ENCODE data around the gene MAPK14. TPM values are rescaled to one million over a fixed set of nuclear protein-coding genes. Genes with fewer than 3 reads are reported as not detected.

The MAPK14 gene
- total and polyA plus RNA-seq, 4 donors, result 16.9 to 82.7 (median 35.9) TPM

DNA sequence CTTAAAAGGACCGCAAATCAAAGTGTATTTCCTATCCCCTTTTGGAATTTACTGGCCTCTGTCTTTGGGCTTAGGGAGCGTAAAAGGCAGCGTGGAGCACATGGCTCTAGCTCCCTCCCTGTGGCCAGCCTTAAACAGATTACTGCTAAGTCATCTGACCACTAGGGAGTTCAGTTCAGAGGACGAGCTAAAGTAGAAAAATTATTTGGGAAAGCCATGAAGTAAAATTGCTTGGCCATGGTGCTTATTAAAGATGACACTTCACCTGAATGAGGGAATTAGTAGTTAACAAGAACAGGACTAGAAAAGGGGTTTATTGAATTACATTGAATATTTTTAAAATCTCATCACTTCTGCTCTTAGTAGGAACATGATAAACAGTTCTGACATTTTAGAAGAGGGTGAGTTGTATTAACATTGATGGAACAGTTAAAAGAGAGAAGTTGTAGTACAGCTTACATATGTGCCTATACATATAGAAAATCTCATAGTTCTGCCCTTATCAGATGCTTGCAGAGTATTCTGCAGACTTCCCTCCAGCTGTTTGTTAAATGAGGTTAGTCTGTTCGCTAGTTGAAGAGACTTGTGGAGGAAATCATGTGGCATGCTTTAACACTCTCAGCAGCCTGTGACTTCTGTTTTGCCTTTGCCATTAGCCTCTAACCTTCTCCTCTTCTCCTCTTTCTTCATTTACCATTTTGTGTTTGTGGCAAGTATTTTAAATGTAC, 71.5 kb downstream of the MAPK14 start:
- Histone ChIP-seq H3K4me1 (ENCODE audit: control insufficient read depth in 4 of 4, insufficient read depth in 4 of 4, low read length in 3 of 4) (peaks cover 3 to 25% (median 12%) of the 10 kb centered on the region in 4 donors), H3K9me3 (ENCODE audit: control insufficient read depth in 4 of 4, low read length in 3 of 4) (no peaks in the 10 kb centered on the region), H3K27me3 (ENCODE audit: control insufficient read depth in 4 of 4, insufficient read depth in 4 of 4, low read length in 3 of 4) (no peaks in the 10 kb centered on the region), H3K9ac (ENCODE audit: low read depth in 1 of 2, low read length in 2 of 2) (no peak overlapping the region), H3K4me3 (ENCODE audit: low read depth in 1 of 3, low read length in 3 of 3) (no peak overlapping the region), H3K36me3 (ENCODE audit: control insufficient read depth in 4 of 4, insufficient read depth in 3 of 4, low read depth in 1 of 4, low read length in 3 of 4) (peaks cover 0 to 19% (median 11%) of the 10 kb centered on the region in 4 donors), H3K27ac (ENCODE audit: low read depth in 1 of 2, low read length in 2 of 2) (no peak overlapping the region)
- 84% methylated on average over 5 of the region's 5 CpGs for WGBS
- no peak for DNase-seq (ENCODE audit: low spot score)
- TF ChIP-seq SP1 (IDR thresholded peaks at IDR 0.05) (no peak), RAD21 (IDR thresholded peaks at IDR 0.05) (no peak)
- TF ChIP-seq, protein P1, sequence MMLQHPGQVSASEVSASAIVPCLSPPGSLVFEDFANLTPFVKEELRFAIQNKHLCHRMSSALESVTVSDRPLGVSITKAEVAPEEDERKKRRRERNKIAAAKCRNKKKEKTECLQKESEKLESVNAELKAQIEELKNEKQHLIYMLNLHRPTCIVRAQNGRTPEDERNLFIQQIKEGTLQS (IDR thresholded peaks at IDR 0.05), result no peak

DNA sequence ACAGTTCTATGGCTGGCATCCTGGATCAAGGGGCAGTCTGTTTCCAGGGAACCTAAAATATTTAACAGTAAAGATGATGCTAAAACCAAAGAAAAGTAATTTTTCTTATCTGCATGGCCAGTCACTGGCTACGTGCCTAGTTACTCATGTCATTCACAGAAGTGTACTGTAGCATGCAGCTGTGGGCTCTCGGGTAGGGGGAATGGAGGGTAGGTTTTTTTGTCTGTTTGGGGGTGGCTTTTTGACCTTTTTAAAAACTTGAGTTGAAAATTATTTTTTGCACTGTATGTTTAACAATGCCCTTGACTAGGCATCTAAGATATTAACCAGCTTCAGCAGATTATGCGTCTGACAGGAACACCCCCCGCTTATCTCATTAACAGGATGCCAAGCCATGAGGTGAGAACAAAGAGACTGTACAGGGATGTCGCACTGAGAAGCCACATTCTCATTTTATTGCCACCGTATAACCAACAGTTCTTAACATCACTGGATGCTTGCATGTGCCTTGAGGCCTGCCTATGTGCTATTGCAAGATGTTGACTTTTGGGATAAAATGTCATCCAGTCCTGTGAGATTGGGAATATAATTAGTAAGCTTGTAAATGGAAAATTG, 72.4 kb downstream of the MAPK14 start:
- Histone ChIP-seq H3K27ac (ENCODE audit: low read depth in 1 of 2, low read length in 2 of 2) (no peak overlapping the region), H3K4me3 (ENCODE audit: low read depth in 1 of 3, low read length in 3 of 3) (no peak overlapping the region), H3K36me3 (ENCODE audit: control insufficient read depth in 4 of 4, insufficient read depth in 3 of 4, low read depth in 1 of 4, low read length in 3 of 4) (peaks cover 0 to 21% (median 16%) of the 10 kb centered on the region in 4 donors), H3K9ac (ENCODE audit: low read depth in 1 of 2, low read length in 2 of 2) (no peak overlapping the region), H3K27me3 (ENCODE audit: control insufficient read depth in 4 of 4, insufficient read depth in 4 of 4, low read length in 3 of 4) (no peaks in the 10 kb centered on the region), H3K9me3 (ENCODE audit: control insufficient read depth in 4 of 4, low read length in 3 of 4) (no peaks in the 10 kb centered on the region), H3K4me1 (ENCODE audit: control insufficient read depth in 4 of 4, insufficient read depth in 4 of 4, low read length in 3 of 4) (peaks cover 0 to 20% (median 12%) of the 10 kb centered on the region in 4 donors)
- TF ChIP-seq, protein P2, sequence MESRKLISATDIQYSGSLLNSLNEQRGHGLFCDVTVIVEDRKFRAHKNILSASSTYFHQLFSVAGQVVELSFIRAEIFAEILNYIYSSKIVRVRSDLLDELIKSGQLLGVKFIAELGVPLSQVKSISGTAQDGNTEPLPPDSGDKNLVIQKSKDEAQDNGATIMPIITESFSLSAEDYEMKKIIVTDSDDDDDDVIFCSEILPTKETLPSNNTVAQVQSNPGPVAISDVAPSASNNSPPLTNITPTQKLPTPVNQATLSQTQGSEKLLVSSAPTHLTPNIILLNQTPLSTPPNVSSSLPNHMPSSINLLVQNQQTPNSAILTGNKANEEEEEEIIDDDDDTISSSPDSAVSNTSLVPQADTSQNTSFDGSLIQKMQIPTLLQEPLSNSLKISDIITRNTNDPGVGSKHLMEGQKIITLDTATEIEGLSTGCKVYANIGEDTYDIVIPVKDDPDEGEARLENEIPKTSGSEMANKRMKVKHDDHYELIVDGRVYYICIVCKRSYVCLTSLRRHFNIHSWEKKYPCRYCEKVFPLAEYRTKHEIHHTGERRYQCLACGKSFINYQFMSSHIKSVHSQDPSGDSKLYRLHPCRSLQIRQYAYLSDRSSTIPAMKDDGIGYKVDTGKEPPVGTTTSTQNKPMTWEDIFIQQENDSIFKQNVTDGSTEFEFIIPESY (IDR thresholded peaks at IDR 0.05), result no peak
- TF ChIP-seq FOXA1 (IDR thresholded peaks at IDR 0.05) (no peak), RXRA (IDR thresholded peaks at IDR 0.05) (no peak), JUND (IDR thresholded peaks at IDR 0.05) (no peak), HNF4G (IDR thresholded peaks at IDR 0.05) (no peak), TAF1 (conservative IDR thresholded peaks at IDR 0.05) (no peak), HNF4A (conservative IDR thresholded peaks at IDR 0.05) (no peak)
- TF ChIP-seq, protein P3, sequence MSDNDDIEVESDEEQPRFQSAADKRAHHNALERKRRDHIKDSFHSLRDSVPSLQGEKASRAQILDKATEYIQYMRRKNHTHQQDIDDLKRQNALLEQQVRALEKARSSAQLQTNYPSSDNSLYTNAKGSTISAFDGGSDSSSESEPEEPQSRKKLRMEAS (IDR thresholded peaks at IDR 0.05), result no peak
- 71% methylated on average over 6 of the region's 6 CpGs for WGBS
- DNase-seq (ENCODE audit: low spot score), result no peak

DNA sequence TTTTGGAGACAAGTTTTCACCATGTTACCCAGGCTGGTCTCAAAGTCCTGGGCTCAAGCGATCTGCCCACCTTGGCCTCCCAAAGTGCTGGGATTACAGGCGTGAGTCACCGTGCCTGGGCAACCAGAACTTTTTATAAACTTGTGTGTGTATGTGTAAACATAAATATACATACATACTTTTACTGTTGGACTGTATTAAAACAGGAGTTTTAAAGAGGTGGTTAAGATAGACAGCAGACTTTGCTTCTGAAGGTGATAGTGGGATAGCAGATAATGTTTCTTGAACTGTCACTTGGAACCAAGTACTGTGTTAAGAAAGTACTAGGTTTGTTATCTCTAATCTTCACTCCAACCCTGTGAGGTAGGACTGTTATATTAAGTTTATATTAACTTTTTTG, 74.1 kb downstream of the MAPK14 start:
- H3K9ac ChIP-seq (ENCODE audit: low read depth in 1 of 2, low read length in 2 of 2), result no peak overlapping the region
- H3K9me3 ChIP-seq (ENCODE audit: control insufficient read depth in 4 of 4, low read length in 3 of 4), result no peaks in the 10 kb centered on the region
- H3K27me3 ChIP-seq (ENCODE audit: control insufficient read depth in 4 of 4, insufficient read depth in 4 of 4, low read length in 3 of 4), result no peaks in the 10 kb centered on the region
- DNase-seq (ENCODE audit: low spot score), result no peak
- H3K27ac ChIP-seq (ENCODE audit: low read depth in 1 of 2, low read length in 2 of 2), result no peak overlapping the region
- H3K4me3 ChIP-seq (ENCODE audit: low read depth in 1 of 3, low read length in 3 of 3), result no peak overlapping the region
- TF ChIP-seq TAF1 (conservative IDR thresholded peaks at IDR 0.05), result no peak
- no peak for TF ChIP-seq HNF4G (IDR thresholded peaks at IDR 0.05)
- TF ChIP-seq NR2F2 (IDR thresholded peaks at IDR 0.05), result no peak
- TF ChIP-seq FOXA1 (IDR thresholded peaks at IDR 0.05), result no peak
- no peak for TF ChIP-seq JUND (IDR thresholded peaks at IDR 0.05)
- TF ChIP-seq EGR1 (IDR thresholded peaks at IDR 0.05; ENCODE audit: low read depth in 2 of 2), result no peak
- TF ChIP-seq GABPA (IDR thresholded peaks at IDR 0.05 in 1 of 2, conservative IDR thresholded peaks at IDR 0.05 in 1 of 2), result no peak
- TF ChIP-seq, protein P3 (IDR thresholded peaks at IDR 0.05), result no peak
- no peak for TF ChIP-seq YY1 (IDR thresholded peaks at IDR 0.05)
- no peak for TF ChIP-seq RAD21 (IDR thresholded peaks at IDR 0.05)
- no peak for TF ChIP-seq HNF4A (conservative IDR thresholded peaks at IDR 0.05)
- TF ChIP-seq RXRA (IDR thresholded peaks at IDR 0.05), result no peak
- TF ChIP-seq FOXA2 (IDR thresholded peaks at IDR 0.05), result no peak
- H3K4me1 ChIP-seq (ENCODE audit: control insufficient read depth in 4 of 4, insufficient read depth in 4 of 4, low read length in 3 of 4), result peaks cover 0 to 4% (median under 1%) of the 10 kb centered on the region in 4 donors
- H3K36me3 ChIP-seq (ENCODE audit: control insufficient read depth in 4 of 4, insufficient read depth in 3 of 4, low read depth in 1 of 4, low read length in 3 of 4), result peaks cover 0 to 27% (median 19%) of the 10 kb centered on the region in 4 donors
- WGBS, result 98% methylated on average over 3 of the region's 3 CpGs
